Kidney epithelial cell (primary cell): ENCODE data around the gene DCC. TPM values are rescaled to one million over a fixed set of nuclear protein-coding genes. Genes with fewer than 3 reads are reported as not detected.

Source experiments
- DNase-seq: peaks from one replicate; pipeline ENCODE4 v3.0.0-alpha.2; 2010; ENCODE audit warnings: low read depth
- H3K27me3 ChIP-seq: 2 replicates; pipeline ENCODE4 v1.6.0; 2011; ENCODE audit warnings: low read length; ENCODE audit not compliant: control insufficient read depth, insufficient read depth
- H3K36me3 ChIP-seq: 2 replicates; pipeline ENCODE4 v1.5.1; 2011; ENCODE audit warnings: low read length; ENCODE audit not compliant: control insufficient read depth, insufficient read depth
- H3K4me3 ChIP-seq: 2 replicates; pipeline ENCODE4 v1.5.1; 2011; ENCODE audit warnings: low read depth, mild to moderate bottlenecking, control low read depth, low read length
- CTCF ChIP-seq: IDR thresholded peaks from 2 replicates; pipeline ENCODE4 v1.5.1; 2011; ENCODE audit warnings: mild to moderate bottlenecking, moderate library complexity, low read length, control low read depth, inconsistent platforms; ENCODE audit not compliant: insufficient read depth, poor library complexity, severe bottlenecking
- total RNA-seq: library from RNA; depleted of rRNA; stranded (reverse); fragments of >200 nt; gene quantifications from 2 replicates; pipeline ENCODE4 v1.2.3, GENCODE V29; 2015

Gene DCC
- total RNA-seq, 1 donor from 2014 or later, result 0.04 TPM

GRCh38 chr18:53114441-53114840 is 774.4 kb downstream of the DCC start:
- Histone ChIP-seq H3K27me3 (no peaks in the 10 kb centered on the region), H3K36me3 (no peaks in the 10 kb centered on the region), H3K4me3 (no peak overlapping the region)
- TF ChIP-seq CTCF, result no peak
- DNase-seq, result no peak

GRCh38 chr18:53115876-53116585 is 776.0 kb downstream of the DCC start:
- no peak overlapping the region for H3K4me3 ChIP-seq
- TF ChIP-seq CTCF, result no peak

GRCh38 chr18:53117851-53118250 is 777.9 kb downstream of the DCC start:
- no peak for DNase-seq
- H3K27me3 ChIP-seq, result no peaks in the 10 kb centered on the region
- H3K4me3 ChIP-seq, result no peak overlapping the region
- no peak for TF ChIP-seq CTCF
- H3K36me3 ChIP-seq, result no peaks in the 10 kb centered on the region

More at GRCh38 chr18:53115876-53116585, 776.0 kb downstream of the DCC start:
- Histone ChIP-seq H3K36me3 (no peaks in the 10 kb centered on the region), H3K27me3 (no peaks in the 10 kb centered on the region)
- DNase-seq, result no peak

GRCh38 chr18:53126210-53126609 is 786.2 kb downstream of the DCC start:
- H3K36me3 ChIP-seq, result no peaks in the 10 kb centered on the region
- no peak for TF ChIP-seq CTCF
- H3K27me3 ChIP-seq, result no peaks in the 10 kb centered on the region
- H3K4me3 ChIP-seq, result no peak overlapping the region
- no peak for DNase-seq

- H3K27me3 ChIP-seq, result no peaks in the 10 kb centered on the region
- no peak overlapping the region for H3K4me3 ChIP-seq
- no peak for TF ChIP-seq CTCF
- H3K36me3 ChIP-seq, result no peaks in the 10 kb centered on the region
- no peak for DNase-seq
These were observed 791.0 kb downstream of the DCC start for GRCh38 chr18:53131001-53131400.

- Histone ChIP-seq H3K27me3 (no peaks in the 10 kb centered on the region), H3K36me3 (no peaks in the 10 kb centered on the region), H3K4me3 (no peak overlapping the region)
- DNase-seq, result no peak
- no peak for TF ChIP-seq CTCF
These were observed 794.7 kb downstream of the DCC start for GRCh38 chr18:53134711-53135110.
